Left cardiac atrium (tissue), 4 donors: ENCODE results near the gene GALNT15. TPM values are rescaled to one million over a fixed set of nuclear protein-coding genes. Genes with fewer than 3 reads are reported as not detected.

ENCODE experiments used
- ATAC-seq, 2 donors: fragments of 200-7000 bp; cut with Tn5 transposase; one replicate each; pipeline ENCODE4 v1.9.1; 2020; ENCODE audit warnings: mild to moderate bottlenecking in 2 of 2, moderate library complexity in 2 of 2
- DNase-seq: peaks from one replicate; pipeline ENCODE4 v3.0.0-alpha.2; 2020
- intact Hi-C, 2 donors: fragments of 100-400 bp; cut with DNase I; formaldehyde crosslinking; loops; one replicate each; pipeline versions ENCODE4 v1.14.1 to v1.15.1; 2022 to 2023
- total RNA-seq, 2 donors: library from RNA; stranded (reverse); fragmentation: NEBNext Ultra II Directional; extraction: Animal tissue kit (Norgen Biotek cat#: 25700); gene quantifications; one replicate each; pipeline ENCODE4 v1.2.1, GENCODE V29; 2021
- donor health status: DM: no; HTN: yes; CAD: no.
- donor health status: DM: no; HTN: yes; CAD: no; lungs with severe emphysema.
- donor health status: DM: yes; HTN: yes; CAD: no.
- donor health status: Dilated cardiomyopathy.

Gene GALNT15
- total RNA-seq, 2 donors from 2014 or later: 11.1 to 26.5 TPM

- no peak for ATAC-seq
- intact Hi-C loops: no loop called here
Observed at GRCh38 chr3:16211176-16211904, 36.9 kb downstream of the GALNT15 start.

GRCh38 chr3:16214366-16214765 lies 39.9 kb downstream of the GALNT15 start:
- ATAC-seq: peak in 1 of 2 donors; percentile 11
- intact Hi-C loops: no loop called here
- DNase-seq: no peak

More at GRCh38 chr3:16211176-16211904, 36.9 kb downstream of the GALNT15 start:
- no peak for DNase-seq

GRCh38 chr3:16216373-16216935 lies 42.0 kb downstream of the GALNT15 start:
- intact Hi-C loops: no loop called here
- no peak for DNase-seq
- ATAC-seq: no peak

GRCh38 chr3:16219777-16220176 lies 45.3 kb downstream of the GALNT15 start:
- ATAC-seq: no peak
- intact Hi-C loops: no loop called here

DNA sequence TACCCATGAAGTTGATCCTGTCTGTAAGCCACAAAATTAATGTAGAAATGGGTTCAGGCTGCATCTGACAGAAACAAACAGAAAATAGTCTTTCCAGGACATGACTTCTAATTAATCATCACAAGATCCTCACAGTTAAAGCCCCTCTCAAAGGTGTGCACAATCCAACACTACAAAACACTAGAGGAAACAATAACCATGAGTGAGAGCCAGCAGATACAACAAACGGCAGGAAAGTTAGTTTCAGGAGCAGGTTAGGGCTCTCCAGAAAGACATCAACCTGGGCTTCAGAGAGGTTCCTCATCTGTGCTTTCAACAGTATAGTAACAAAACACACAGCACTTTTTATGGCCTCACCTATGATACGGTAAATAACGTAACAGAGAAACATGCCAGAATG lies 47.5 kb downstream of the GALNT15 start:
- DNase-seq: no peak
- no peak for ATAC-seq
- intact Hi-C loops: no loop called here

More at GRCh38 chr3:16219777-16220176, 45.3 kb downstream of the GALNT15 start:
- DNase-seq: no peak

- intact Hi-C loops: no loop called here
- ATAC-seq: no peak
- DNase-seq: no peak
Observed at GRCh38 chr3:16222547-16222946, 48.1 kb downstream of the GALNT15 start.

GRCh38 chr3:16224325-16224724 lies 49.8 kb downstream of the GALNT15 start:
- ATAC-seq (no peak), DNase-seq (no peak)
- intact Hi-C loops: no loop called here

GRCh38 chr3:16227566-16227965 lies 53.1 kb downstream of the GALNT15 start:
- intact Hi-C loops: no loop called here
- ATAC-seq (no peak), DNase-seq (no peak)

DNA sequence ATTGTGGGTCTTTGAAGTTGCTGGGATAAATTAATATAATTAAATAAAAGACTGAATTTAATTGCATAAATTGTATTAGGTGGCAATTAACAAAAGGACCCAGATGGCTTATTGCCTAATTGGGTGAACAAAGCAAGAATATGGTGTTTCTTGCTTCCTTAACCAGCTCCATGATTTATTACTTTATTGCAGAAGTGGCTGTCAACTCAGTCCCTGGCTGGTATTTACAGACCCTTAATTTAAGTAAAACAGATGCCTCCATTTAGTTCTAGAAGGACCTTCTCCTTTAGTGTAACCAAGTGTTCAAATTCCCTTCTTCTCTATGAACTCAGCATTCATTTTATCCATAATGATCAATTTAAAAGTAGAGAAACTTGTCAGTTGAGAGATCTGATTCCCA lies 55.2 kb downstream of the GALNT15 start:
- DNase-seq (no peak), ATAC-seq (no peak)
- intact Hi-C loops: no loop called here

- DNase-seq (no peak), ATAC-seq (no peak)
- intact Hi-C loops: no loop called here
Observed at GRCh38 chr3:16231983-16232382, 57.5 kb downstream of the GALNT15 start.

GRCh38 chr3:16233806-16234205 lies 59.3 kb downstream of the GALNT15 start:
- DNase-seq (no peak), ATAC-seq (no peak)
- intact Hi-C loops: no loop called here

DNA sequence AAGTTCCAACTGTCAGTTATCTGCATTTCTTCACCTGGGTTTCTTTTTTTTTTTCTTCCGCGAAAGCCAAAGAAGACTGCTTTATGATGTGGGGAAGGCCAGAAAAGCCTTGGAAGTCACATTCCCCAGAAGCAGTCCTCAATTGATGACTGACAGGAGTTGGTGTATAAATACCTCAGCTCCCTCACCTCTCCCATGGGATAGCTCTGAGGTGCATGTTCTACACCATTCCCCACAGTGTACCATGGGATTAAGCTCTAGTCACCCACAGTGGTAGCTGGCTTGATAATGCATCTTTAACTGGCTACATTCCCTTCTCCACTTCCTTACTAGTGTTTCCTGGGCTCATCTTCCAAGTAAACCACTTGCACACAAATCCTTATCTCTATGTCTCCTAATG lies 59.8 kb downstream of the GALNT15 start:
- no peak for DNase-seq
- ATAC-seq: no peak
- intact Hi-C loops: no loop called here

DNA sequence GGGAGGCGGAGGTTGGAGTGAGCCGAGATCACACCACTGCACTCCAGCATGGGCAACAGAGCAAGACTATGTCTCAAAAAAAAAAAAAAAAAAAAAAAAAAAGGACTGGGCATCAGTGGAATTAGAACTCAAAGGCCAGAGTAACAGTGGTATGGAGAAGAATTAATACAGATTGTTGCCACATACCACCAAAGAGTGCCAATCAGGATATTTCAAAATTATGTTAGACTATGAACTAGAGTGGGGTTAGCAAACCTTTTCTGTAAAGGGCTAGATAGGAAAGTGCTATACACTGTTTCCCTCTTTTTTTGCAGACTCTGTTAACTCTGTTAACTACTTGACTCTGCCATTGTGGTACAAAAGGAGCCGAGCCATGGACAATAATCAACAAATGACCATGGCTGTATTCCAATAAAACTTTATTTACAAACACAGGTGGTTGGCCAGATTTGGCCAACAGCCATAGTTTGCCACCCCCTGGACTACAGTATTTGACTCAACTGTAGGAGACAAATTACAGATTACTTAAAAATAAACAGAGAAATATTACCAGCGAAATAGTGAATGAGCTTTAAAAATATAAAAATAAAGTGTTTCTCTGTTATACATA lies 61.7 kb downstream of the GALNT15 start:
- DNase-seq (no peak), ATAC-seq (no peak)
- intact Hi-C loops: no loop called here

GRCh38 chr3:16236856-16237393 lies 62.4 kb downstream of the GALNT15 start:
- DNase-seq (no peak), ATAC-seq (peak; percentile 61 to 83)
- intact Hi-C loops: no loop called here

GRCh38 chr3:16239086-16239770 lies 64.7 kb downstream of the GALNT15 start:
- intact Hi-C loops: no loop called here
- DNase-seq: no peak
- peak in 1 of 2 donors; percentile 39 for ATAC-seq

DNA sequence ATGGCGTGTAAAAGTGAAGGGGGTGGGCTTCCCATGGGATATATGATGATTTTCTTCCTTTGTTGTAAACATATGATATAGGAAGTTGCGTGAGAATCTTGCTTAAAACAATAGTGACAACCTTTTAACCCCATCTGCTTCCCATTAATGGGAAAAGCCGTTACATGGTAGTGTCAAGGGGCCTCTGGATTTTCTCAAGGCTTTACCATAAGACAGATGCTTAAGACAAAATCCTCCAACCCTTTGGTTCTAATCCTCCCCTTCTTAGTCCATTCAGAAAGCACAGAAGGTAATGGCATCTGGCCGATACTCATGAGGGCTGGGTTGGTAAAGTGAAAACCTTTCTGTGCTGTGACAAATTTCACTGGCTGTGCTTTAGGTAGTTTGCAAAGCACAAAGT lies 65.3 kb downstream of the GALNT15 start:
- DNase-seq (no peak), ATAC-seq (no peak)
- intact Hi-C loops: loop anchor here (5.0 to 10.0 kb wide), 2 partner anchors 187 to 615 kb away; no protein-coding TSS in a partner anchor

- ATAC-seq (peak in 1 of 2 donors; percentile 41), DNase-seq (no peak)
- intact Hi-C loops: loop anchor here (5.0 to 10.0 kb wide), 2 partner anchors 188 to 616 kb away; no protein-coding TSS in a partner anchor
Observed at GRCh38 chr3:16240229-16241023, 65.9 kb downstream of the GALNT15 start.

DNA sequence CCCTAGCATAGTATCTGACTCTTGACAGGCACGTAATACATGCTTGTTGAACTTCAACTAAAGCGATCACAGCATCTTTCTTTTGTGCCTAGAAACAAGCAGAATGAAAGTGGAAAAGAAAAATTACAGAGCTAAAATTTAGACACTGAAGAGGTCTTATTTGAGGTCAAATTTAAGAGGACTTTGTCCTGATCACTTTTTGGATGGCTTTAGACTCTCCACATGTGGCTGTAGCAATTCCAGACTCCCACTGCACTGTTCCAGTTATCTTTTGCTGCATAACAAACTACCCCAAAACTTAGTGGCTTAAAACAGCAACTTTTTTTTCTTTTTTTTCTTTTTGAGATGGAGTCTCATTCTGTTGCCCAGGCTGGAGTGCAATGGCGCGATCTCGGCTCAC lies 66.7 kb downstream of the GALNT15 start:
- intact Hi-C loops: loop anchor here (5.0 to 10.0 kb wide), 2 partner anchors 189 to 616 kb away; no protein-coding TSS in a partner anchor
- no peak for ATAC-seq
- no peak for DNase-seq

GRCh38 chr3:16242177-16242576 lies 67.7 kb downstream of the GALNT15 start:
- intact Hi-C loops: loop anchor here (5.0 to 10.0 kb wide), 2 partner anchors 190 to 617 kb away; no protein-coding TSS in a partner anchor
- no peak for ATAC-seq

More at GRCh38 chr3:16242177-16242576, 67.7 kb downstream of the GALNT15 start:
- no peak for DNase-seq
